A549 (cell line): Measurements from ENCODE around the gene STAU1. TPM values are rescaled to one million over a fixed set of nuclear protein-coding genes. Genes with fewer than 3 reads are reported as not detected.

Experiments used
- ATAC-seq, 2 experiments: fragments of 200-7000 bp in 1 of 2; fragments of >200 bp in 1 of 2; cut with Nextera tagmentation in 1 of 2; cut with Tn5 transposase in 1 of 2; 3 replicates each; pipeline versions ENCODE4 v1.8.0 to v1.9.1; 2018 to 2020; ENCODE audit warnings: mild to moderate bottlenecking in 1 of 2, moderate library complexity in 1 of 2
- CTCF ChIA-PET: fragments of 300-600 bp; sonication (Branson Sonifier 250); formaldehyde crosslinking; extraction: SDS; loops from one replicate; lab custom pipeline; 2021; ENCODE audit warnings: antibody characterized with exemption, inconsistent platforms; lab: Yijun Ruan, JAX
- POLR2A ChIA-PET: fragments of 350-600 bp; formaldehyde crosslinking; extraction: SDS; loops from one replicate; lab custom pipeline; 2021; ENCODE audit warnings: antibody characterized with exemption, inconsistent platforms; lab: Yijun Ruan, JAX
- DNase-seq, 2 experiments: peaks; one replicate each; pipeline versions ENCODE4 v3.0.0 to v3.0.0-alpha.2; 2011 to 2016; ENCODE audit warnings: low read depth in 1 of 2, low spot score in 1 of 2
- FAIRE-seq: peaks from 2 replicates; lab custom pipeline; 2011; peaks lifted over from hg19 to GRCh38; lab: Jason Lieb, UNC
- H3K27ac ChIP-seq, 2 experiments: fragments of >200 bp; sonication (Bioruptor Twin); formaldehyde crosslinking; 3 replicates each; pipeline ENCODE4 v1.5.1; 2016 to 2017
- H3K4me1 ChIP-seq: fragments of >200 bp; sonication (Bioruptor Twin); formaldehyde crosslinking; 3 replicates; pipeline ENCODE4 v1.6.1; 2016
- H3K4me2 ChIP-seq: fragments of >200 bp; sonication (Bioruptor Twin); formaldehyde crosslinking; 3 replicates; pipeline ENCODE4 v1.6.1; 2016
- H3K4me3 ChIP-seq: fragments of >200 bp; sonication (Bioruptor Twin); formaldehyde crosslinking; 3 replicates; pipeline ENCODE4 v1.5.1; 2016
- H3K9me3 ChIP-seq: fragments of >200 bp; sonication (Bioruptor Twin); formaldehyde crosslinking; 3 replicates; pipeline ENCODE4 v1.6.1; 2016
- BHLHE40 ChIP-seq: IDR thresholded peaks from 2 replicates; pipeline ENCODE4 v1.6.1; 2012; ENCODE audit warnings: low read depth, low read length, inconsistent platforms
- CBX8 ChIP-seq: fragments of 200-600 bp; sonication (generic); IDR thresholded peaks from 2 replicates; pipeline ENCODE4 v1.6.1; 2016
- ESRRA ChIP-seq: fragments of 150-350 bp; IDR thresholded peaks from 2 replicates; pipeline ENCODE4 v1.6.1; 2014; ENCODE audit warnings: mild to moderate bottlenecking, low read length, borderline replicate concordance
- GATA3 ChIP-seq: IDR thresholded peaks from 2 replicates; pipeline ENCODE4 v1.6.1; 2012; ENCODE audit warnings: borderline replicate concordance
- HDAC2 ChIP-seq: fragments of 200-600 bp; sonication (generic); IDR thresholded peaks from 2 replicates; pipeline ENCODE4 v1.6.1; 2016
- HES2 ChIP-seq: fragments of >200 bp; sonication (Bioruptor Twin); formaldehyde crosslinking; IDR thresholded peaks from 2 replicates; pipeline ENCODE4 v1.6.1; 2016
- HOXB5 ChIP-seq: fragments of 250-450 bp; sonication (Bioruptor Pico); IDR thresholded peaks from 2 replicates; pipeline ENCODE4 v1.5.0; 2020; ENCODE audit warnings: mild to moderate bottlenecking, moderate library complexity
- JUN ChIP-seq, 2 experiments: fragments of >200 bp; sonication (Bioruptor Twin); formaldehyde crosslinking; IDR thresholded peaks; 2 replicates in 1 of 2; 3 replicates in 1 of 2; pipeline ENCODE4 v1.6.1; 2016 to 2017
- MAFK ChIP-seq: fragments of 450-650 bp; IDR thresholded peaks from 2 replicates; pipeline ENCODE4 v1.6.1; 2014; ENCODE audit not compliant: partially characterized antibody
- MAX ChIP-seq: IDR thresholded peaks from 2 replicates; pipeline ENCODE4 v1.6.1; 2012
- MAZ ChIP-seq: fragments of 150-350 bp; IDR thresholded peaks from 2 replicates; pipeline ENCODE4 v1.6.1; 2014; ENCODE audit warnings: antibody characterized with exemption, low read depth, low read length, borderline replicate concordance
- NPAS2 ChIP-seq: fragments of 250-450 bp; sonication (Bioruptor Pico); IDR thresholded peaks from 2 replicates; pipeline ENCODE4 v1.8.0; 2022; ENCODE audit warnings: mild to moderate bottlenecking, moderate library complexity, borderline replicate concordance
- NR3C1 ChIP-seq: fragments of >200 bp; sonication (Bioruptor Twin); formaldehyde crosslinking; IDR thresholded peaks from 3 replicates; pipeline ENCODE4 v1.6.1; 2017
- PBX3 ChIP-seq: IDR thresholded peaks from 2 replicates; pipeline ENCODE4 v1.6.1; 2012
- PHF8 ChIP-seq: fragments of 200-600 bp; sonication (generic); IDR thresholded peaks from 2 replicates; pipeline ENCODE4 v1.6.1; 2016; ENCODE audit warnings: low read depth, mild to moderate bottlenecking, antibody characterized with exemption, moderate library complexity, borderline replicate concordance
- POLR2A ChIP-seq: IDR thresholded peaks from 2 replicates; pipeline ENCODE4 v1.6.1; 2012; ENCODE audit warnings: mild to moderate bottlenecking, low read length
- RAD21 ChIP-seq, 2 experiments: fragments of >200 bp in 1 of 2; sonication (Bioruptor Twin) in 1 of 2; formaldehyde crosslinking in 1 of 2; IDR thresholded peaks in 1 of 2; conservative IDR thresholded peaks in 1 of 2; 2 replicates in 1 of 2; 3 replicates in 1 of 2; pipeline ENCODE4 v1.6.1; 2012 to 2018; ENCODE audit warnings: inconsistent platforms in 1 of 2
- ZSCAN20 ChIP-seq: fragments of 250-450 bp; sonication (Bioruptor Pico); IDR thresholded peaks from 2 replicates; pipeline ENCODE4 v1.8.0; 2022; ENCODE audit warnings: mild to moderate bottlenecking, moderate library complexity
- WGBS: methylation state at CpG from one replicate; pipeline ENCODE4 v1.1.6; 2017; ENCODE audit errors: missing lambda C conversion rate; 5-methylcytosine and 5-hydroxymethylcytosine counted together
- polyA plus RNA-seq, 4 experiments: library from polyadenylated mRNA; depleted of rRNA in 3 of 4; stranded (reverse); fragments of >200 nt; fragmentation: RNase III in 1 of 4; extraction: RNeasy Plus Mini Kit Qiagen cat#74134 plus additional on column Dnase treatment in 1 of 4; gene quantifications; 2 replicates in 3 of 4; 3 replicates in 1 of 4; pipeline ENCODE4 v1.2.3, GENCODE V29; 2011 to 2017

The STAU1 gene
- polyA plus RNA-seq, 2 of the 4 experiments (the other 2 are of a cell fraction) = 64.0 to 74.7 TPM

- no peak overlapping the region for H3K27ac ChIP-seq
- FAIRE-seq (no peak), DNase-seq (no peak), ATAC-seq (no peak)
- POLR2A ChIA-PET = no interaction called here
- 95% methylated on average over 6 of the region's 6 CpGs for WGBS
- H3K4me2 ChIP-seq = no peak overlapping the region
- TF ChIP-seq ESRRA (no peak), NR3C1 (no peak), BHLHE40 (no peak), RAD21 (conservative IDR thresholded peaks at IDR 0.05 in 1 of 2, IDR thresholded peaks at IDR 0.05 in 1 of 2) (no peak)
- CTCF ChIA-PET = interaction anchor here (1.0 to 2.8 kb wide), 3 partner anchors 19 to 66 kb away, joined by 3 to 13 read pairs (median 7); no protein-coding TSS in a partner anchor
- H3K4me1 ChIP-seq = no peaks in the 10 kb centered on the region
- no peak overlapping the region for H3K4me3 ChIP-seq
- no peaks in the 10 kb centered on the region for H3K9me3 ChIP-seq
Observed at GRCh38 chr20:49151436-49151835, 36.7 kb downstream of the STAU1 start.

- TF ChIP-seq MAZ = no peak
- no peak for TF ChIP-seq JUN (IDR thresholded peaks at IDR 0.05)
- no peak for TF ChIP-seq POLR2A
- no peak for TF ChIP-seq MAX
- no peak for TF ChIP-seq NPAS2 (CRISPR knock-in tag)
- TF ChIP-seq PBX3 = no peak
- no peak for TF ChIP-seq PHF8
- TF ChIP-seq ZSCAN20 (CRISPR knock-in tag) = no peak
- FAIRE-seq = no peak
- Histone ChIP-seq H3K4me2 (no peak overlapping the region), H3K9me3 (no peaks in the 10 kb centered on the region), H3K27ac (no peak overlapping the region), H3K4me3 (no peak overlapping the region), H3K4me1 (no peaks in the 10 kb centered on the region)
- POLR2A ChIA-PET = interaction anchor here (1.2 kb wide), 1 partner anchor 70 kb away, joined by 3 read pairs; the partner anchor contains the start of gene DDX27
- 96% methylated on average over 6 of the region's 6 CpGs for WGBS
- no peak for ATAC-seq
- CTCF ChIA-PET = interaction anchor here (1.9 to 8.1 kb wide), 2 partner anchors 16 to 68 kb away, joined by 10 to 45 read pairs; no protein-coding TSS in a partner anchor
- no peak for DNase-seq
Observed at GRCh38 chr20:49149281-49150045, 38.7 kb downstream of the STAU1 start.

- Histone ChIP-seq H3K4me2 (no peak overlapping the region), H3K9me3 (no peaks in the 10 kb centered on the region), H3K4me1 (no peaks in the 10 kb centered on the region), H3K4me3 (no peak overlapping the region), H3K27ac (no peak overlapping the region)
- TF ChIP-seq HES2 (no peak), CBX8 (no peak), NPAS2 (CRISPR knock-in tag) (no peak), GATA3 (no peak), HDAC2 (no peak), PBX3 (no peak), HOXB5 (CRISPR knock-in tag) (no peak), MAFK (no peak)
- FAIRE-seq (no peak), ATAC-seq (no peak), DNase-seq (no peak)
- WGBS = 98% methylated on average over 5 of the region's 5 CpGs
- ChIA-PET POLR2A (interaction anchor here (1.2 kb wide), 1 partner anchor 70 kb away, joined by 3 read pairs; the partner anchor contains the start of gene DDX27), CTCF (interaction anchor here (1.9 to 8.1 kb wide), 2 partner anchors 15 to 69 kb away, joined by 10 to 45 read pairs; no protein-coding TSS in a partner anchor)
Observed at GRCh38 chr20:49148601-49149000, 39.5 kb downstream of the STAU1 start.
